ENCODE data around the gene OLFM2. TPM values are rescaled to one million over a fixed set of nuclear protein-coding genes. Genes with fewer than 3 reads are reported as not detected.

Gene OLFM2
- total and polyA plus RNA-seq, 4 donors, result 0.49 to 28.9 (median 2.3) TPM

DNA sequence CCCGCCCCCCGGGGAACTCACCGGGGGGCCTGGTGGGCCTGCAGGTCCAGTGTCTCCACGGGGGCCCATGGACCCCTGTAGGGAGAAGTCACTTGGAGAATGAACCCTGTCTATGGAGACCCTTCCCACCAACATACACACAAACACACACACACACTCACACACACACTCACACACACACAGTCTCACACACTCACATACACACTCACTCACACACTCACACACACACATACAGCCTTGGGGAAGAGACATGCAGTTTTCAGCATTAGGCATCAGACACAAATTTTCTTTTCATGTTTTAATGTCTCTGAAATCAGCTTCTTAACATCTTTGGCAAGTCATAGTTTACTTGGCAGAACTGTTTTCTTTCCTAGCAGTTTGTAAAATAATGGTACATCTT lies 31.0 kb upstream of the OLFM2 start:
- Histone ChIP-seq H3K4me1 (ENCODE audit: control insufficient read depth in 4 of 4, insufficient read depth in 4 of 4, low read length in 3 of 4) (peaks cover 0 to 3% (median 0%) of the 10 kb centered on the region in 4 donors), H3K4me3 (ENCODE audit: low read depth in 1 of 3, low read length in 3 of 3) (no peak overlapping the region), H3K36me3 (ENCODE audit: control insufficient read depth in 4 of 4, insufficient read depth in 3 of 4, low read depth in 1 of 4, low read length in 3 of 4) (no peaks in the 10 kb centered on the region), H3K27me3 (ENCODE audit: control insufficient read depth in 4 of 4, insufficient read depth in 4 of 4, low read length in 3 of 4) (no peaks in the 10 kb centered on the region), H3K27ac (ENCODE audit: low read depth in 1 of 2, low read length in 2 of 2) (no peak overlapping the region), H3K9me3 (ENCODE audit: control insufficient read depth in 4 of 4, low read length in 3 of 4) (no peaks in the 10 kb centered on the region), H3K9ac (ENCODE audit: low read depth in 1 of 2, low read length in 2 of 2) (no peak overlapping the region)
- no peak for DNase-seq (ENCODE audit: low spot score)
- TF ChIP-seq, protein P1, sequence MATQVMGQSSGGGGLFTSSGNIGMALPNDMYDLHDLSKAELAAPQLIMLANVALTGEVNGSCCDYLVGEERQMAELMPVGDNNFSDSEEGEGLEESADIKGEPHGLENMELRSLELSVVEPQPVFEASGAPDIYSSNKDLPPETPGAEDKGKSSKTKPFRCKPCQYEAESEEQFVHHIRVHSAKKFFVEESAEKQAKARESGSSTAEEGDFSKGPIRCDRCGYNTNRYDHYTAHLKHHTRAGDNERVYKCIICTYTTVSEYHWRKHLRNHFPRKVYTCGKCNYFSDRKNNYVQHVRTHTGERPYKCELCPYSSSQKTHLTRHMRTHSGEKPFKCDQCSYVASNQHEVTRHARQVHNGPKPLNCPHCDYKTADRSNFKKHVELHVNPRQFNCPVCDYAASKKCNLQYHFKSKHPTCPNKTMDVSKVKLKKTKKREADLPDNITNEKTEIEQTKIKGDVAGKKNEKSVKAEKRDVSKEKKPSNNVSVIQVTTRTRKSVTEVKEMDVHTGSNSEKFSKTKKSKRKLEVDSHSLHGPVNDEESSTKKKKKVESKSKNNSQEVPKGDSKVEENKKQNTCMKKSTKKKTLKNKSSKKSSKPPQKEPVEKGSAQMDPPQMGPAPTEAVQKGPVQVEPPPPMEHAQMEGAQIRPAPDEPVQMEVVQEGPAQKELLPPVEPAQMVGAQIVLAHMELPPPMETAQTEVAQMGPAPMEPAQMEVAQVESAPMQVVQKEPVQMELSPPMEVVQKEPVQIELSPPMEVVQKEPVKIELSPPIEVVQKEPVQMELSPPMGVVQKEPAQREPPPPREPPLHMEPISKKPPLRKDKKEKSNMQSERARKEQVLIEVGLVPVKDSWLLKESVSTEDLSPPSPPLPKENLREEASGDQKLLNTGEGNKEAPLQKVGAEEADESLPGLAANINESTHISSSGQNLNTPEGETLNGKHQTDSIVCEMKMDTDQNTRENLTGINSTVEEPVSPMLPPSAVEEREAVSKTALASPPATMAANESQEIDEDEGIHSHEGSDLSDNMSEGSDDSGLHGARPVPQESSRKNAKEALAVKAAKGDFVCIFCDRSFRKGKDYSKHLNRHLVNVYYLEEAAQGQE (IDR thresholded peaks at IDR 0.05), result no peak
- TF ChIP-seq, protein P2, sequence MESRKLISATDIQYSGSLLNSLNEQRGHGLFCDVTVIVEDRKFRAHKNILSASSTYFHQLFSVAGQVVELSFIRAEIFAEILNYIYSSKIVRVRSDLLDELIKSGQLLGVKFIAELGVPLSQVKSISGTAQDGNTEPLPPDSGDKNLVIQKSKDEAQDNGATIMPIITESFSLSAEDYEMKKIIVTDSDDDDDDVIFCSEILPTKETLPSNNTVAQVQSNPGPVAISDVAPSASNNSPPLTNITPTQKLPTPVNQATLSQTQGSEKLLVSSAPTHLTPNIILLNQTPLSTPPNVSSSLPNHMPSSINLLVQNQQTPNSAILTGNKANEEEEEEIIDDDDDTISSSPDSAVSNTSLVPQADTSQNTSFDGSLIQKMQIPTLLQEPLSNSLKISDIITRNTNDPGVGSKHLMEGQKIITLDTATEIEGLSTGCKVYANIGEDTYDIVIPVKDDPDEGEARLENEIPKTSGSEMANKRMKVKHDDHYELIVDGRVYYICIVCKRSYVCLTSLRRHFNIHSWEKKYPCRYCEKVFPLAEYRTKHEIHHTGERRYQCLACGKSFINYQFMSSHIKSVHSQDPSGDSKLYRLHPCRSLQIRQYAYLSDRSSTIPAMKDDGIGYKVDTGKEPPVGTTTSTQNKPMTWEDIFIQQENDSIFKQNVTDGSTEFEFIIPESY (IDR thresholded peaks at IDR 0.05), result no peak
- TF ChIP-seq TAF1 (conservative IDR thresholded peaks at IDR 0.05) (no peak), HNF4G (IDR thresholded peaks at IDR 0.05) (no peak)
- WGBS, result 52% methylated on average over 4 of the region's 4 CpGs

DNA sequence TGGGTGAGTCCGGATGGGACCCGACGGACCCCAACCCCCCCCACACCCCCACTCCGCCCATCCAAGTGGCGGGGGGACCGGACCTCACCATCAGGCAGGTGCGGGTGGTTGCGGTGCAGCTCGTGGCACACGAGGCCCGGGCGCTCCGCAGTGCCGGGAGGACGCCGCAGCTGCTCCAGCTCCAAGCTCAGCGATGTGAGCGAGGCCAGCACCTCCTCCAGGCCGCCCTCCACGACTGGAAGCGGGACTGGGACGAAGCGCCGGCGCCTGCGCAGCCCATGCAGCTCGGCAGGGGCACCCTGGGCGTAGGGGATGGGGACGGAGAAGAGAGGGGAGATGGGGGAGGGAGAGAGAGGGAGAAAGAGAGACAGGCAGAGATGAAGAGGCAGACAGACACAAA lies 30.1 kb upstream of the OLFM2 start:
- no peak overlapping the region for H3K4me3 ChIP-seq (ENCODE audit: low read depth in 1 of 3, low read length in 3 of 3)
- 31% methylated on average over 29 of the region's 29 CpGs for WGBS
- H3K4me1 ChIP-seq (ENCODE audit: control insufficient read depth in 4 of 4, insufficient read depth in 4 of 4, low read length in 3 of 4), result peaks cover 0 to 3% (median 0%) of the 10 kb centered on the region in 4 donors
- no peaks in the 10 kb centered on the region for H3K27me3 ChIP-seq (ENCODE audit: control insufficient read depth in 4 of 4, insufficient read depth in 4 of 4, low read length in 3 of 4)
- no peaks in the 10 kb centered on the region for H3K9me3 ChIP-seq (ENCODE audit: control insufficient read depth in 4 of 4, low read length in 3 of 4)
- no peak overlapping the region for H3K27ac ChIP-seq (ENCODE audit: low read depth in 1 of 2, low read length in 2 of 2)
- H3K36me3 ChIP-seq (ENCODE audit: control insufficient read depth in 4 of 4, insufficient read depth in 3 of 4, low read depth in 1 of 4, low read length in 3 of 4), result no peaks in the 10 kb centered on the region
- no peak overlapping the region for H3K9ac ChIP-seq (ENCODE audit: low read depth in 1 of 2, low read length in 2 of 2)
- TF ChIP-seq JUND (IDR thresholded peaks at IDR 0.05), result no peak
- no peak for TF ChIP-seq GABPA (IDR thresholded peaks at IDR 0.05 in 1 of 2, conservative IDR thresholded peaks at IDR 0.05 in 1 of 2)
- TF ChIP-seq, protein P2 (IDR thresholded peaks at IDR 0.05), result no peak
- TF ChIP-seq, protein P3, sequence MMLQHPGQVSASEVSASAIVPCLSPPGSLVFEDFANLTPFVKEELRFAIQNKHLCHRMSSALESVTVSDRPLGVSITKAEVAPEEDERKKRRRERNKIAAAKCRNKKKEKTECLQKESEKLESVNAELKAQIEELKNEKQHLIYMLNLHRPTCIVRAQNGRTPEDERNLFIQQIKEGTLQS (IDR thresholded peaks at IDR 0.05), result no peak
- TF ChIP-seq EGR1 (IDR thresholded peaks at IDR 0.05; ENCODE audit: low read depth in 2 of 2), result no peak
- no peak for TF ChIP-seq HNF4G (IDR thresholded peaks at IDR 0.05)
- TF ChIP-seq FOXA2 (IDR thresholded peaks at IDR 0.05), result no peak
- no peak for TF ChIP-seq HNF4A (conservative IDR thresholded peaks at IDR 0.05)
- TF ChIP-seq TAF1 (conservative IDR thresholded peaks at IDR 0.05), result no peak
- TF ChIP-seq, protein P4, sequence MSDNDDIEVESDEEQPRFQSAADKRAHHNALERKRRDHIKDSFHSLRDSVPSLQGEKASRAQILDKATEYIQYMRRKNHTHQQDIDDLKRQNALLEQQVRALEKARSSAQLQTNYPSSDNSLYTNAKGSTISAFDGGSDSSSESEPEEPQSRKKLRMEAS (IDR thresholded peaks at IDR 0.05), result no peak
- TF ChIP-seq, protein P5, sequence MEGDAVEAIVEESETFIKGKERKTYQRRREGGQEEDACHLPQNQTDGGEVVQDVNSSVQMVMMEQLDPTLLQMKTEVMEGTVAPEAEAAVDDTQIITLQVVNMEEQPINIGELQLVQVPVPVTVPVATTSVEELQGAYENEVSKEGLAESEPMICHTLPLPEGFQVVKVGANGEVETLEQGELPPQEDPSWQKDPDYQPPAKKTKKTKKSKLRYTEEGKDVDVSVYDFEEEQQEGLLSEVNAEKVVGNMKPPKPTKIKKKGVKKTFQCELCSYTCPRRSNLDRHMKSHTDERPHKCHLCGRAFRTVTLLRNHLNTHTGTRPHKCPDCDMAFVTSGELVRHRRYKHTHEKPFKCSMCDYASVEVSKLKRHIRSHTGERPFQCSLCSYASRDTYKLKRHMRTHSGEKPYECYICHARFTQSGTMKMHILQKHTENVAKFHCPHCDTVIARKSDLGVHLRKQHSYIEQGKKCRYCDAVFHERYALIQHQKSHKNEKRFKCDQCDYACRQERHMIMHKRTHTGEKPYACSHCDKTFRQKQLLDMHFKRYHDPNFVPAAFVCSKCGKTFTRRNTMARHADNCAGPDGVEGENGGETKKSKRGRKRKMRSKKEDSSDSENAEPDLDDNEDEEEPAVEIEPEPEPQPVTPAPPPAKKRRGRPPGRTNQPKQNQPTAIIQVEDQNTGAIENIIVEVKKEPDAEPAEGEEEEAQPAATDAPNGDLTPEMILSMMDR (IDR thresholded peaks at IDR 0.05; ENCODE audit: low read depth, low read length, missing input control), result no peak
- no peak for DNase-seq (ENCODE audit: low spot score)
